Upper lobe of right lung (tissue), 1 donor: Measurements from ENCODE around the gene LYPD5. TPM values are rescaled to one million over a fixed set of nuclear protein-coding genes. Genes with fewer than 3 reads are reported as not detected.
"Not testable (repeated sequence)": the region's sequence is repeated elsewhere in the genome, so short reads cannot be mapped to it uniquely, and the experiment has no call there.

ENCODE experiments used
- ATAC-seq: fragments of 200-7000 bp; cut with Tn5 transposase; one replicate; pipeline ENCODE4 v1.9.1; 2020; ENCODE audit warnings: mild to moderate bottlenecking, moderate library complexity
- DNase-seq: peaks from one replicate; pipeline ENCODE4 v3.0.0-alpha.2; 2020
- H3K27ac ChIP-seq: fragments of 200-600 bp; one replicate; pipeline ENCODE4 v1.8.0; 2022
- H3K27me3 ChIP-seq: fragments of 200-600 bp; one replicate; pipeline ENCODE4 v1.8.0; 2022; ENCODE audit warnings: mild to moderate bottlenecking
- H3K36me3 ChIP-seq: fragments of 200-600 bp; one replicate; pipeline ENCODE4 v1.8.0; 2022
- H3K4me1 ChIP-seq: fragments of 200-600 bp; one replicate; pipeline ENCODE4 v1.8.0; 2022
- H3K4me3 ChIP-seq: fragments of 200-600 bp; one replicate; pipeline ENCODE4 v1.8.0; 2022; ENCODE audit warnings: mild to moderate bottlenecking
- H3K9me3 ChIP-seq: fragments of 200-600 bp; one replicate; pipeline ENCODE4 v1.8.0; 2022
- CTCF ChIP-seq: fragments of 200-600 bp; IDR thresholded peaks from one replicate; pipeline ENCODE4 v1.8.0; 2022; ENCODE audit warnings: antibody characterized with exemption
- intact Hi-C: fragments of 100-400 bp; cut with DNase I; formaldehyde crosslinking; loops from one replicate; pipeline ENCODE4 v1.11.0; 2022
- total RNA-seq: library from RNA; stranded (reverse); fragmentation: NEBNext Ultra II Directional; extraction: Animal tissue kit (Norgen Biotek cat#: 25700); gene quantifications from one replicate; pipeline ENCODE4 v1.2.1, GENCODE V29; 2021
- donor health status: DM: no; HTN: yes; CAD: no; lungs with severe emphysema.

The LYPD5 gene
- total RNA-seq, 1 donor from 2014 or later = 3.6 TPM

GRCh38 chr19:43818500-43818899 lies 16.3 kb upstream of the LYPD5 start:
- intact Hi-C loops = no loop called here
- H3K4me3 ChIP-seq = no peak overlapping the region
- no peak for TF ChIP-seq CTCF
- no peaks in the 10 kb centered on the region for H3K36me3 ChIP-seq
- H3K4me1 ChIP-seq = no peaks in the 10 kb centered on the region
- H3K27me3 ChIP-seq = peaks cover 5% of the 10 kb centered on the region
- DNase-seq (no peak), ATAC-seq (no peak)
- no peaks in the 10 kb centered on the region for H3K9me3 ChIP-seq
- no peak overlapping the region for H3K27ac ChIP-seq

DNA sequence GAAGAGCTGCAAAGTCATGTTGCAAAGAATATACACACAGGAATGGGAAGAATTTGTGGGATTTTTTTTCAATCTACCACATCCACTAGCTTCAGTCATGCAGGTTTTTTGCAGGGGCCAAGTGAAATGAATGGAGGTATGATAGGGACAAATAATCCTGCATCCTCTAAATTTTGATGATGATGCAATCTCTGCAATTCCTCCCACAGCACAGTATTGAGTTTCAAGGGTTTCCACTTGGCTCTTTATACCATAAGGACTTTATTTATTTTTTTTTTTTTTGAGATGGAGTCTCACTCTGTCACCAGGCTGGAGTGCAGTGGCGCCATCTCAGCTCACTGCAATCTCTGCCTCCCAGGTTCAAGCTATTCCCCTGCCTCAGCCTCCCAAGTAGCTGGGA lies 15.2 kb upstream of the LYPD5 start:
- H3K4me1 ChIP-seq, intact Hi-C loops: not testable (repeated sequence)

DNA sequence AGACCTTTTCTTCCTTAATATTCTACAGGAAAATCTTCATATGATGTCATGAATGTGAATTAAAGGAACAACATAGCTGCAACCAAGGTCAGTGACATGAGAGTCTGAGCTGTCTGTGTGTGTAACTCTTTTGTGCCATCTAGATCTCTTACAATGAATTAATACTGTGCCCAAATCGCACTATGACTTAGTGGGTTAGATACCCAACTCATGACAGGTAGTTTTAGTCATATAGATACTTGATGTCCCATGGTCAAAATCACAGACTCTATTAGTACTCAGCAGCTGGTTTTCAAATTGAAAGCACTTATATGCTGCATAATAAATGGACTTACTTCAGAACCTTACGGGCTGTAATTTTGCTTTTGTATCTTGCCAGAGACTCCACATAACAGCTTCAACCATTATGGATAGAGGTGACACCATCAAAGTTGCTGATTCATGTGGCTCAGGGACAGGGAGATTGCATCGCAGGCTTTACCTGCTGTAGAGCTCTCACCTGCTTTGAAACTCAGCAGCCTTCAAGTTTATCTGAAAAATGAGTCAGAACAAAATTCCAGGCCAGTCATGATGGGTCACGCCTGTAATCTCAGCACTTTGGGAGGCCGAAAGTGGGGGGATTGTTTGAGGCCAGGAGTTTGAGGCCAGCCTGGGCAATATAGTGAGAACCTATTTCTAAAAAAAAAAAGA lies 12.6 kb upstream of the LYPD5 start:
- no peak for TF ChIP-seq CTCF
- Histone ChIP-seq H3K27me3 (no peaks in the 10 kb centered on the region), H3K27ac (no peak overlapping the region), H3K36me3 (no peaks in the 10 kb centered on the region), H3K9me3 (no peaks in the 10 kb centered on the region), H3K4me3 (no peak overlapping the region), H3K4me1 (no peaks in the 10 kb centered on the region)
- intact Hi-C loops = no loop called here
- ATAC-seq = no peak
- no peak for DNase-seq

More for the DNA sequence above, 15.2 kb upstream of the LYPD5 start:
- DNase-seq, ATAC-seq, H3K27ac ChIP-seq, H3K9me3 ChIP-seq, H3K27me3 ChIP-seq, H3K36me3 ChIP-seq, H3K4me3 ChIP-seq: not testable (repeated sequence)

GRCh38 chr19:43812688-43813087 lies 10.4 kb upstream of the LYPD5 start:
- intact Hi-C loops = no loop called here

DNA sequence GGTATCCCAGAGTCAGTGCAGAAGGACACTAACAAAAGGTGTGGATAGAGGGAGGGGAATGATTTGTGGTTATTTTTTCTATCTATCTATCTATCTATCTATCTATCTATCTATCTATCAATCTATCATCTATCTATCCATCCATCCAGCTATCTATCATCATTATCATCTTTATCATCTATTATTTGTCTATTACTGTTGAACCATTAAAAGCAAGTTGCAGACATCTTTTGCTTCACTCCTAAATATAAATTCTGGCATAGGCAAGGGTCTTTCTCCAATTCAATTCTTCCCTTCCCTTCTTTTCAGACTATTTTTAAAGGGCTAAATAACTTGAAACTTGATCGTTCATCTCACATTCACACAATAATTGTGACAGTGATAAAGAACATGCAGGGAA lies 10.0 kb upstream of the LYPD5 start:
- ATAC-seq (no peak), DNase-seq (no peak)
- H3K9me3 ChIP-seq = no peaks in the 10 kb centered on the region
- intact Hi-C loops = no loop called here
- TF ChIP-seq CTCF = no peak
- H3K27ac ChIP-seq = no peak overlapping the region
- H3K27me3 ChIP-seq = no peaks in the 10 kb centered on the region
- no peaks in the 10 kb centered on the region for H3K4me1 ChIP-seq
- H3K36me3 ChIP-seq = no peaks in the 10 kb centered on the region
- H3K4me3 ChIP-seq = no peak overlapping the region

More at GRCh38 chr19:43812688-43813087, 10.4 kb upstream of the LYPD5 start:
- no peak for TF ChIP-seq CTCF
- Histone ChIP-seq H3K4me1 (no peaks in the 10 kb centered on the region), H3K4me3 (no peak overlapping the region), H3K27me3 (no peaks in the 10 kb centered on the region), H3K36me3 (no peaks in the 10 kb centered on the region), H3K27ac (no peak overlapping the region), H3K9me3 (no peaks in the 10 kb centered on the region)
- DNase-seq (no peak), ATAC-seq (peak; percentile 26)

GRCh38 chr19:43811837-43812236 lies 9.6 kb upstream of the LYPD5 start:
- Histone ChIP-seq H3K4me1 (no peaks in the 10 kb centered on the region), H3K27ac (no peak overlapping the region), H3K27me3 (no peaks in the 10 kb centered on the region), H3K4me3 (no peak overlapping the region), H3K36me3 (no peaks in the 10 kb centered on the region), H3K9me3 (no peaks in the 10 kb centered on the region)
- intact Hi-C loops = no loop called here
- DNase-seq = no peak
- peak; percentile 78 for ATAC-seq
- no peak for TF ChIP-seq CTCF
